ENCODE measurements around the gene NODAL.

NODAL gene

GRCh38 chr10:70475661-70476060 lies 34.2 kb upstream of the NODAL start:
- no peaks in the 10 kb centered on the region for H3K27me3 ChIP-seq (ENCODE audit: insufficient read depth, insufficient read length)
- H3K36me3 ChIP-seq (ENCODE audit: insufficient read depth, insufficient read length, low read length) = no peaks in the 10 kb centered on the region
- no peak overlapping the region for H3K4me3 ChIP-seq (ENCODE audit: insufficient read length, low read depth)
- H3K9ac ChIP-seq (ENCODE audit: insufficient read length, low read depth) = no peak overlapping the region
- H3K4me1 ChIP-seq (ENCODE audit: insufficient read depth, insufficient read length) = peaks cover 9% of the 10 kb centered on the region
- DNase-seq (ENCODE audit: low read depth, low spot score) = no peak
- no peak for TF ChIP-seq SUZ12 (IDR thresholded peaks at IDR 0.05; ENCODE audit: extremely low read depth, insufficient read depth, insufficient read length)
- TF ChIP-seq YY1 (IDR thresholded peaks at IDR 0.05; ENCODE audit: insufficient read depth, insufficient read length) = no peak
- TF ChIP-seq ZNF274 (IDR thresholded peaks at IDR 0.05; ENCODE audit: low read depth, low read length) = no peak
- no peaks in the 10 kb centered on the region for H3K9me3 ChIP-seq (ENCODE audit: insufficient read depth, low read length)

GRCh38 chr10:70474780-70475179 lies 33.3 kb upstream of the NODAL start:
- H3K36me3 ChIP-seq (ENCODE audit: insufficient read depth, insufficient read length, low read length) = no peaks in the 10 kb centered on the region
- no peaks in the 10 kb centered on the region for H3K27me3 ChIP-seq (ENCODE audit: insufficient read depth, insufficient read length)
- no peaks in the 10 kb centered on the region for H3K9me3 ChIP-seq (ENCODE audit: insufficient read depth, low read length)
- H3K4me3 ChIP-seq (ENCODE audit: insufficient read length, low read depth) = no peak overlapping the region
- H3K9ac ChIP-seq (ENCODE audit: insufficient read length, low read depth) = no peak overlapping the region
- DNase-seq (ENCODE audit: low read depth, low spot score) = no peak
- H3K4me1 ChIP-seq (ENCODE audit: insufficient read depth, insufficient read length) = peaks cover 3% of the 10 kb centered on the region
- TF ChIP-seq YY1 (IDR thresholded peaks at IDR 0.05; ENCODE audit: insufficient read depth, insufficient read length) (no peak), ZNF274 (IDR thresholded peaks at IDR 0.05; ENCODE audit: low read depth, low read length) (no peak), SUZ12 (IDR thresholded peaks at IDR 0.05; ENCODE audit: extremely low read depth, insufficient read depth, insufficient read length) (no peak)

- no peak for DNase-seq (ENCODE audit: low read depth, low spot score)
- TF ChIP-seq YY1 (IDR thresholded peaks at IDR 0.05; ENCODE audit: insufficient read depth, insufficient read length) (no peak), SUZ12 (IDR thresholded peaks at IDR 0.05; ENCODE audit: extremely low read depth, insufficient read depth, insufficient read length) (no peak), ZNF274 (IDR thresholded peaks at IDR 0.05; ENCODE audit: low read depth, low read length) (no peak)
- Histone ChIP-seq H3K4me3 (ENCODE audit: insufficient read length, low read depth) (no peak overlapping the region), H3K4me1 (ENCODE audit: insufficient read depth, insufficient read length) (peaks cover 6% of the 10 kb centered on the region), H3K36me3 (ENCODE audit: insufficient read depth, insufficient read length, low read length) (no peaks in the 10 kb centered on the region), H3K9ac (ENCODE audit: insufficient read length, low read depth) (no peak overlapping the region), H3K9me3 (ENCODE audit: insufficient read depth, low read length) (no peaks in the 10 kb centered on the region), H3K27me3 (ENCODE audit: insufficient read depth, insufficient read length) (no peaks in the 10 kb centered on the region)
Observed at GRCh38 chr10:70472799-70473454, 31.4 kb upstream of the NODAL start.

- H3K27me3 ChIP-seq (ENCODE audit: insufficient read depth, insufficient read length) = no peaks in the 10 kb centered on the region
- peak overlapping the region; percentile 21 for H3K9ac ChIP-seq (ENCODE audit: insufficient read length, low read depth)
- H3K9me3 ChIP-seq (ENCODE audit: insufficient read depth, low read length) = no peaks in the 10 kb centered on the region
- no peak for DNase-seq (ENCODE audit: low read depth, low spot score)
- H3K4me3 ChIP-seq (ENCODE audit: insufficient read length, low read depth) = no peak overlapping the region
- peaks cover 9% of the 10 kb centered on the region for H3K4me1 ChIP-seq (ENCODE audit: insufficient read depth, insufficient read length)
- H3K36me3 ChIP-seq (ENCODE audit: insufficient read depth, insufficient read length, low read length) = no peaks in the 10 kb centered on the region
- TF ChIP-seq ZNF274 (IDR thresholded peaks at IDR 0.05; ENCODE audit: low read depth, low read length) (no peak), YY1 (IDR thresholded peaks at IDR 0.05; ENCODE audit: insufficient read depth, insufficient read length) (no peak), SUZ12 (IDR thresholded peaks at IDR 0.05; ENCODE audit: extremely low read depth, insufficient read depth, insufficient read length) (no peak)
Observed at GRCh38 chr10:70466951-70467350, 25.5 kb upstream of the NODAL start.

- Histone ChIP-seq H3K4me3 (ENCODE audit: insufficient read length, low read depth) (no peak overlapping the region), H3K27me3 (ENCODE audit: insufficient read depth, insufficient read length) (no peaks in the 10 kb centered on the region), H3K4me1 (ENCODE audit: insufficient read depth, insufficient read length) (peaks cover 9% of the 10 kb centered on the region), H3K9ac (ENCODE audit: insufficient read length, low read depth) (no peak overlapping the region), H3K9me3 (ENCODE audit: insufficient read depth, low read length) (no peaks in the 10 kb centered on the region), H3K36me3 (ENCODE audit: insufficient read depth, insufficient read length, low read length) (no peaks in the 10 kb centered on the region)
- no peak for DNase-seq (ENCODE audit: low read depth, low spot score)
- TF ChIP-seq ZNF274 (IDR thresholded peaks at IDR 0.05; ENCODE audit: low read depth, low read length) (no peak), YY1 (IDR thresholded peaks at IDR 0.05; ENCODE audit: insufficient read depth, insufficient read length) (no peak), SUZ12 (IDR thresholded peaks at IDR 0.05; ENCODE audit: extremely low read depth, insufficient read depth, insufficient read length) (no peak)
Observed at GRCh38 chr10:70465832-70466231, 24.4 kb upstream of the NODAL start.

- no peaks in the 10 kb centered on the region for H3K9me3 ChIP-seq (ENCODE audit: insufficient read depth, low read length)
- no peaks in the 10 kb centered on the region for H3K27me3 ChIP-seq (ENCODE audit: insufficient read depth, insufficient read length)
- peaks cover 9% of the 10 kb centered on the region for H3K4me1 ChIP-seq (ENCODE audit: insufficient read depth, insufficient read length)
- H3K36me3 ChIP-seq (ENCODE audit: insufficient read depth, insufficient read length, low read length) = no peaks in the 10 kb centered on the region
- no peak overlapping the region for H3K4me3 ChIP-seq (ENCODE audit: insufficient read length, low read depth)
- no peak for DNase-seq (ENCODE audit: low read depth, low spot score)
- no peak overlapping the region for H3K9ac ChIP-seq (ENCODE audit: insufficient read length, low read depth)
- TF ChIP-seq SUZ12 (IDR thresholded peaks at IDR 0.05; ENCODE audit: extremely low read depth, insufficient read depth, insufficient read length) (no peak), ZNF274 (IDR thresholded peaks at IDR 0.05; ENCODE audit: low read depth, low read length) (no peak), YY1 (IDR thresholded peaks at IDR 0.05; ENCODE audit: insufficient read depth, insufficient read length) (no peak)
Observed at GRCh38 chr10:70465278-70465677, 23.8 kb upstream of the NODAL start.

GRCh38 chr10:70462349-70462984 lies 21.0 kb upstream of the NODAL start:
- Histone ChIP-seq H3K9ac (ENCODE audit: insufficient read length, low read depth) (no peak overlapping the region), H3K36me3 (ENCODE audit: insufficient read depth, insufficient read length, low read length) (no peaks in the 10 kb centered on the region), H3K27me3 (ENCODE audit: insufficient read depth, insufficient read length) (peaks cover 7% of the 10 kb centered on the region), H3K4me3 (ENCODE audit: insufficient read length, low read depth) (no peak overlapping the region), H3K9me3 (ENCODE audit: insufficient read depth, low read length) (no peaks in the 10 kb centered on the region), H3K4me1 (ENCODE audit: insufficient read depth, insufficient read length) (peaks cover 12% of the 10 kb centered on the region)
- DNase-seq (ENCODE audit: low read depth, low spot score) = no peak
- TF ChIP-seq YY1 (IDR thresholded peaks at IDR 0.05; ENCODE audit: insufficient read depth, insufficient read length) (no peak), SUZ12 (IDR thresholded peaks at IDR 0.05; ENCODE audit: extremely low read depth, insufficient read depth, insufficient read length) (no peak), ZNF274 (IDR thresholded peaks at IDR 0.05; ENCODE audit: low read depth, low read length) (no peak)
